GM23338 (cell line): Measurements from ENCODE around the gene TRDMT1. TPM values are rescaled to one million over a fixed set of nuclear protein-coding genes. Genes with fewer than 3 reads are reported as not detected.

Experiments used
- ATAC-seq: fragments of 200-7000 bp; cut with Tn5 transposase; 3 replicates; pipeline ENCODE4 v1.9.1; 2020
- DNase-seq: peaks from one replicate; pipeline ENCODE4 v3.0.0-alpha.2; 2015; ENCODE audit warnings: low spot score
- H2AFZ ChIP-seq: fragments of 200-600 bp; sonication (generic); 2 replicates; pipeline ENCODE4 v1.8.0; 2016; ENCODE audit warnings: antibody characterized with exemption, mild to moderate bottlenecking, moderate library complexity
- H3F3A ChIP-seq: fragments of 200-600 bp; sonication (generic); replicated peaks from 2 replicates; pipeline ENCODE4 v1.8.0; 2017; ENCODE audit warnings: antibody characterized with exemption, mixed run types, low read depth
- H3K27ac ChIP-seq: fragments of 200-600 bp; sonication (generic); 2 replicates; pipeline ENCODE4 v1.6.1; 2016; ENCODE audit warnings: low read depth
- H3K27me3 ChIP-seq: fragments of 200-600 bp; sonication (generic); 2 replicates; pipeline ENCODE4 v1.8.0; 2016; ENCODE audit warnings: mild to moderate bottlenecking, mixed run types, moderate library complexity; ENCODE audit not compliant: insufficient read depth
- H3K36me3 ChIP-seq: fragments of 200-600 bp; sonication (generic); 2 replicates; pipeline ENCODE4 v1.8.0; 2016; ENCODE audit warnings: mild to moderate bottlenecking; ENCODE audit not compliant: insufficient read depth
- H3K4me1 ChIP-seq: fragments of 200-600 bp; sonication (generic); 2 replicates; pipeline ENCODE4 v1.8.0; 2016; ENCODE audit warnings: mild to moderate bottlenecking, moderate library complexity; ENCODE audit not compliant: insufficient read depth
- H3K4me2 ChIP-seq: fragments of 200-600 bp; sonication (generic); 2 replicates; pipeline ENCODE4 v1.7.1; 2017; ENCODE audit warnings: mixed run types
- H3K4me3 ChIP-seq: fragments of 200-600 bp; sonication (generic); 2 replicates; pipeline ENCODE4 v1.6.1; 2016; ENCODE audit warnings: mixed run types
- H3K79me2 ChIP-seq: fragments of 200-600 bp; sonication (generic); replicated peaks from 2 replicates; pipeline ENCODE4 v1.8.0; 2017; ENCODE audit warnings: mild to moderate bottlenecking; ENCODE audit not compliant: insufficient read depth
- H3K9me2 ChIP-seq: fragments of 200-600 bp; sonication (generic); 2 replicates; pipeline ENCODE4 v1.8.0; 2017; ENCODE audit not compliant: insufficient read depth
- H4K20me1 ChIP-seq: fragments of 200-600 bp; sonication (generic); replicated peaks from 2 replicates; pipeline ENCODE4 v1.8.0; 2017; ENCODE audit warnings: mild to moderate bottlenecking; ENCODE audit not compliant: insufficient read depth
- H3K27ac Mint-ChIP-seq: 2 replicates; pipeline ENCODE4 v1.8.0; 2020; ENCODE audit warnings: inconsistent platforms, mild to moderate bottlenecking, moderate library complexity, mixed read lengths
- H3K27me3 Mint-ChIP-seq: 3 replicates; pipeline ENCODE4 v1.8.0; 2022; ENCODE audit warnings: low read depth, mild to moderate bottlenecking, moderate library complexity, mixed read lengths, inconsistent platforms; ENCODE audit not compliant: insufficient read depth, poor library complexity
- H3K36me3 Mint-ChIP-seq: 3 replicates; pipeline ENCODE4 v1.8.0; 2021; ENCODE audit warnings: low read depth, mild to moderate bottlenecking, inconsistent platforms, moderate library complexity, mixed read lengths
- H3K4me1 Mint-ChIP-seq: 3 replicates; pipeline ENCODE4 v1.8.0; 2020; ENCODE audit warnings: mild to moderate bottlenecking, inconsistent platforms, mixed read lengths
- H3K4me3 Mint-ChIP-seq: 3 replicates; pipeline ENCODE4 v1.8.0; 2021; ENCODE audit warnings: moderate library complexity, mild to moderate bottlenecking, inconsistent platforms, mixed read lengths
- H3K9me3 Mint-ChIP-seq: 3 replicates; pipeline ENCODE4 v1.8.0; 2020; ENCODE audit warnings: moderate library complexity, mild to moderate bottlenecking, inconsistent platforms, mixed read lengths
- ETS1 ChIP-seq: IDR thresholded peaks from 2 replicates; pipeline ENCODE4 v1.6.1; 2016; ENCODE audit warnings: antibody characterized with exemption
- EZH2 ChIP-seq: fragments of 200-600 bp; sonication (generic); IDR thresholded peaks from one replicate; pipeline ENCODE4 v1.8.0; 2017; ENCODE audit warnings: antibody characterized with exemption, mild to moderate bottlenecking, low read depth; ENCODE audit not compliant: unreplicated experiment
- EZH2phosphoT487 ChIP-seq: fragments of 200-600 bp; sonication (generic); IDR thresholded peaks from one replicate; pipeline ENCODE4 v1.8.1; 2018; ENCODE audit warnings: antibody characterized with exemption; ENCODE audit not compliant: unreplicated experiment
- JUNB ChIP-seq: IDR thresholded peaks from one replicate; pipeline ENCODE4 v1.6.1; 2016; ENCODE audit warnings: antibody characterized with exemption; ENCODE audit not compliant: unreplicated experiment
- NANOG ChIP-seq: IDR thresholded peaks from 2 replicates; pipeline ENCODE4 v1.6.1; 2016; ENCODE audit warnings: antibody characterized with exemption, borderline replicate concordance
- POLR2AphosphoS5 ChIP-seq: IDR thresholded peaks from 2 replicates; pipeline ENCODE4 v1.6.1; 2016; ENCODE audit warnings: antibody characterized with exemption, low read depth
- REST ChIP-seq: IDR thresholded peaks from one replicate; pipeline ENCODE4 v1.6.1; 2018; ENCODE audit warnings: antibody characterized with exemption; ENCODE audit not compliant: unreplicated experiment
- STAT1 ChIP-seq: IDR thresholded peaks from one replicate; pipeline ENCODE4 v1.6.1; 2016; ENCODE audit warnings: antibody characterized with exemption; ENCODE audit not compliant: unreplicated experiment
- ZNF114 ChIP-seq: fragments of 250-450 bp; sonication (Bioruptor Pico); IDR thresholded peaks from 2 replicates; pipeline ENCODE4 v1.5.0; 2020; ENCODE audit warnings: mild to moderate bottlenecking, moderate library complexity
- ZNF331 ChIP-seq: fragments of 250-450 bp; sonication (Bioruptor Pico); IDR thresholded peaks from 2 replicates; pipeline ENCODE4 v1.5.0; 2020; ENCODE audit warnings: low read depth, mild to moderate bottlenecking, moderate library complexity
- ZNF462 ChIP-seq: fragments of 250-450 bp; sonication (Bioruptor Pico); IDR thresholded peaks from 2 replicates; pipeline ENCODE4 v1.5.0; 2020; ENCODE audit warnings: mild to moderate bottlenecking, moderate library complexity
- polyA plus RNA-seq: library from polyadenylated mRNA; unstranded; fragments of >200 nt; fragmentation: Nextera tagmentation; extraction: Ambion mirVana; gene quantifications from 2 replicates; pipeline ENCODE4 v1.2.1, GENCODE V29; 2016
- total RNA-seq: library from RNA; depleted of rRNA; stranded (reverse); fragments of >200 nt; shearing (Covaris generic); gene quantifications from 2 replicates; pipeline ENCODE4 v1.2.3, GENCODE V29; 2014

The TRDMT1 gene
- total and polyA plus RNA-seq, 2 experiments from 2014 or later, result 16.0 to 37.7 TPM

- no peak overlapping the region for H2AFZ ChIP-seq
- H3K4me1 Mint-ChIP-seq, result no peaks in the 10 kb centered on the region; the same call in 2 of the 3 replicates
- no peak overlapping the region for H3K27ac Mint-ChIP-seq
- H3K27me3 Mint-ChIP-seq, result peaks cover 13% of the 10 kb centered on the region
- no peaks in the 10 kb centered on the region for H3K79me2 ChIP-seq
- ATAC-seq, result no peak
- no peak overlapping the region for H3K27ac ChIP-seq
- peaks cover 25% of the 10 kb centered on the region for H3K36me3 Mint-ChIP-seq
- H3F3A ChIP-seq, result peaks cover 2% of the 10 kb centered on the region; the same call in 1 of the 2 replicates
- H3K4me3 ChIP-seq, result no peak overlapping the region
- peaks cover 33% of the 10 kb centered on the region; the same call in 1 of the 2 replicates for H3K36me3 ChIP-seq
- H3K9me2 ChIP-seq, result no peaks in the 10 kb centered on the region
- peaks cover 4% of the 10 kb centered on the region for H3K27me3 ChIP-seq
- no peak overlapping the region for H3K4me3 Mint-ChIP-seq
- peaks cover 2% of the 10 kb centered on the region; the same call in 1 of the 3 replicates for H3K9me3 Mint-ChIP-seq
- TF ChIP-seq ZNF114 (CRISPR knock-in tag) (no peak), EZH2phosphoT487 (no peak), ZNF462 (CRISPR knock-in tag) (no peak), NANOG (no peak), ZNF331 (CRISPR knock-in tag) (no peak), STAT1 (no peak), JUNB (no peak), REST (no peak), ETS1 (no peak), EZH2 (no peak), POLR2AphosphoS5 (no peak)
- H4K20me1 ChIP-seq, result no peaks in the 10 kb centered on the region
- no peak overlapping the region for H3K4me2 ChIP-seq
- DNase-seq, result no peak
- peaks cover 5% of the 10 kb centered on the region; the same call in 1 of the 2 replicates for H3K4me1 ChIP-seq
Measured at GRCh38 chr10:17234431-17234945, 33.0 kb upstream of the TRDMT1 start.
